ENCODE data around the gene TSPYL4.

Gene TSPYL4

GRCh38 chr6:116279232-116280160, 25.6 kb upstream of the TSPYL4 start, which contains the start of gene TSPYL1:
TSPYL1 (minus strand) TSS chr6:116279930; CDS start chr6:116279830, 100 bp downstream.
- Histone ChIP-seq H3K36me3 (ENCODE audit: insufficient read depth, low read length) (peaks cover 7% of the 10 kb centered on the region; the same call in 1 of the 2 replicates), H3K9me3 (ENCODE audit: low read depth, low read length) (no peaks in the 10 kb centered on the region), H3K4me3 (peak within 1 kb of the TSS; percentile 98), H3K27ac (0 out of 2 replicates have a peak within 1 kb of the TSS, but pooled peaks have one; percentile 32), H3K9ac (ENCODE audit: insufficient read length) (peak within 1 kb of the TSS; percentile 93)
- TF ChIP-seq POLR2AphosphoS5 (IDR thresholded peaks at IDR 0.05; ENCODE audit: borderline replicate concordance, low read depth, low read length) (peak; percentile 95), FOXP2 (optimal IDR thresholded peaks at IDR 0.05; ENCODE audit: control extremely low read depth, extremely low read length, insufficient read depth) (no peak), EZH2 (IDR thresholded peaks at IDR 0.05) (no peak)
- peak; percentile 88 for DNase-seq (ENCODE audit: low read depth, low spot score)

GRCh38 chr6:116278854-116279231, 25.0 kb upstream of the TSPYL4 start:
- Histone ChIP-seq H3K36me3 (ENCODE audit: insufficient read depth, low read length) (peaks cover 7% of the 10 kb centered on the region; the same call in 1 of the 2 replicates), H3K9ac (ENCODE audit: insufficient read length) (peak overlapping the region; percentile 93), H3K4me3 (peak overlapping the region; percentile 98), H3K27ac (no peak overlapping the region), H3K9me3 (ENCODE audit: low read depth, low read length) (no peaks in the 10 kb centered on the region)
- no peak for TF ChIP-seq FOXP2 (optimal IDR thresholded peaks at IDR 0.05; ENCODE audit: control extremely low read depth, extremely low read length, insufficient read depth)
- no peak for TF ChIP-seq POLR2AphosphoS5 (IDR thresholded peaks at IDR 0.05; ENCODE audit: borderline replicate concordance, low read depth, low read length)
- no peak for DNase-seq (ENCODE audit: low read depth, low spot score)

GRCh38 chr6:116278481-116278829, 24.6 kb upstream of the TSPYL4 start:
- Histone ChIP-seq H3K4me3 (peak overlapping the region; percentile 98), H3K9ac (ENCODE audit: insufficient read length) (peak overlapping the region; percentile 93)
- no peak for DNase-seq (ENCODE audit: low read depth, low spot score)

GRCh38 chr6:116277124-116277523, 23.2 kb upstream of the TSPYL4 start:
- H3K9ac ChIP-seq (ENCODE audit: insufficient read length): peak overlapping the region; percentile 67
- peaks cover 12% of the 10 kb centered on the region for H3K36me3 ChIP-seq (ENCODE audit: insufficient read depth, low read length)
- no peaks in the 10 kb centered on the region for H3K9me3 ChIP-seq (ENCODE audit: low read depth, low read length)
- no peak for TF ChIP-seq EZH2 (IDR thresholded peaks at IDR 0.05)
- TF ChIP-seq POLR2AphosphoS5 (IDR thresholded peaks at IDR 0.05; ENCODE audit: borderline replicate concordance, low read depth, low read length): no peak
- no peak for TF ChIP-seq FOXP2 (optimal IDR thresholded peaks at IDR 0.05; ENCODE audit: control extremely low read depth, extremely low read length, insufficient read depth)
- no peak for DNase-seq (ENCODE audit: low read depth, low spot score)
- H3K4me3 ChIP-seq: peak overlapping the region; percentile 75
- no peak overlapping the region for H3K27ac ChIP-seq

More at GRCh38 chr6:116278481-116278829, 24.6 kb upstream of the TSPYL4 start:
- TF ChIP-seq EZH2 (IDR thresholded peaks at IDR 0.05): no peak
- TF ChIP-seq FOXP2 (optimal IDR thresholded peaks at IDR 0.05; ENCODE audit: control extremely low read depth, extremely low read length, insufficient read depth): no peak
- TF ChIP-seq POLR2AphosphoS5 (IDR thresholded peaks at IDR 0.05; ENCODE audit: borderline replicate concordance, low read depth, low read length): no peak
- H3K9me3 ChIP-seq (ENCODE audit: low read depth, low read length): no peaks in the 10 kb centered on the region
- peaks cover 8% of the 10 kb centered on the region; the same call in 1 of the 2 replicates for H3K36me3 ChIP-seq (ENCODE audit: insufficient read depth, low read length)
- no peak overlapping the region for H3K27ac ChIP-seq

- TF ChIP-seq FOXP2 (optimal IDR thresholded peaks at IDR 0.05; ENCODE audit: control extremely low read depth, extremely low read length, insufficient read depth) (no peak), POLR2AphosphoS5 (IDR thresholded peaks at IDR 0.05; ENCODE audit: borderline replicate concordance, low read depth, low read length) (no peak), EZH2 (IDR thresholded peaks at IDR 0.05) (no peak)
- DNase-seq (ENCODE audit: low read depth, low spot score): no peak
- no peak overlapping the region for H3K9ac ChIP-seq (ENCODE audit: insufficient read length)
- H3K36me3 ChIP-seq (ENCODE audit: insufficient read depth, low read length): peaks cover 5% of the 10 kb centered on the region
- H3K4me3 ChIP-seq: no peak overlapping the region
- no peaks in the 10 kb centered on the region for H3K9me3 ChIP-seq (ENCODE audit: low read depth, low read length)
- no peak overlapping the region for H3K27ac ChIP-seq
These were observed 17.4 kb upstream of the TSPYL4 start for GRCh38 chr6:116271149-116271708.

- Histone ChIP-seq H3K9ac (ENCODE audit: insufficient read length) (no peak overlapping the region), H3K9me3 (ENCODE audit: low read depth, low read length) (no peaks in the 10 kb centered on the region), H3K36me3 (ENCODE audit: insufficient read depth, low read length) (peaks cover 7% of the 10 kb centered on the region; the same call in 1 of the 2 replicates), H3K27ac (no peak overlapping the region), H3K4me3 (no peak overlapping the region)
- TF ChIP-seq FOXP2 (optimal IDR thresholded peaks at IDR 0.05; ENCODE audit: control extremely low read depth, extremely low read length, insufficient read depth): no peak
- TF ChIP-seq EZH2 (IDR thresholded peaks at IDR 0.05): no peak
- TF ChIP-seq POLR2AphosphoS5 (IDR thresholded peaks at IDR 0.05; ENCODE audit: borderline replicate concordance, low read depth, low read length): no peak
- DNase-seq (ENCODE audit: low read depth, low spot score): peak; percentile 89
These were observed 14.9 kb upstream of the TSPYL4 start for GRCh38 chr6:116268589-116269293.

- Histone ChIP-seq H3K36me3 (ENCODE audit: insufficient read depth, low read length) (0 out of 2 replicates have a peak, but pooled peaks cover 3% of the 10 kb centered on the region), H3K9ac (ENCODE audit: insufficient read length) (no peak overlapping the region), H3K27ac (no peak overlapping the region), H3K4me3 (0 out of 2 replicates have a peak overlapping the region, but pooled peaks have one; percentile 18), H3K9me3 (ENCODE audit: low read depth, low read length) (no peaks in the 10 kb centered on the region)
- no peak for TF ChIP-seq EZH2 (IDR thresholded peaks at IDR 0.05)
- no peak for DNase-seq (ENCODE audit: low read depth, low spot score)
These were observed 14.1 kb upstream of the TSPYL4 start for GRCh38 chr6:116267836-116268588.
